SK-N-SH treated with all-trans-retinoic acid at 6 μM for 48 hours (cell line): ENCODE data around the gene IPO4.

Experiments used
- ATAC-seq: fragments of 200-7000 bp; cut with Tn5 transposase; 3 replicates; pipeline ENCODE4 v1.9.1; 2020; ENCODE audit warnings: mild to moderate bottlenecking, moderate library complexity
- ARNTL ChIP-seq: fragments of 450-650 bp; formaldehyde crosslinking; IDR thresholded peaks from 2 replicates; pipeline ENCODE4 v1.5.0; 2020; ENCODE audit warnings: low read depth, mild to moderate bottlenecking, moderate library complexity, borderline replicate concordance
- BACH2 ChIP-seq: fragments of 250-450 bp; sonication (Bioruptor Pico); IDR thresholded peaks from 2 replicates; pipeline ENCODE4 v1.9.0; 2021; ENCODE audit warnings: mild to moderate bottlenecking, borderline replicate concordance
- CSDC2 ChIP-seq: fragments of 250-450 bp; sonication (Bioruptor Pico); IDR thresholded peaks from 2 replicates; pipeline ENCODE4 v1.5.0; 2020; ENCODE audit warnings: mild to moderate bottlenecking, moderate library complexity
- ESRRG ChIP-seq: fragments of 250-450 bp; sonication (Bioruptor Pico); IDR thresholded peaks from 2 replicates; pipeline ENCODE4 v1.6.1; 2021; ENCODE audit warnings: mild to moderate bottlenecking
- GLIS3 ChIP-seq: fragments of 250-450 bp; sonication (Bioruptor Pico); IDR thresholded peaks from 2 replicates; pipeline ENCODE4 v1.5.0; 2020; ENCODE audit warnings: mild to moderate bottlenecking, moderate library complexity
- ISL1 ChIP-seq: fragments of 250-450 bp; sonication (Bioruptor Pico); IDR thresholded peaks from 2 replicates; pipeline ENCODE4 v2.1.2; 2022; ENCODE audit warnings: mild to moderate bottlenecking, moderate library complexity
- OSR1 ChIP-seq: fragments of 250-450 bp; sonication (Bioruptor Pico); IDR thresholded peaks from 2 replicates; pipeline ENCODE4 v1.8.0; 2022; ENCODE audit warnings: moderate library complexity, mild to moderate bottlenecking, inconsistent platforms
- PPARA ChIP-seq: fragments of 250-450 bp; sonication (Bioruptor Pico); IDR thresholded peaks from 2 replicates; pipeline ENCODE4 v1.5.0; 2020; ENCODE audit warnings: mild to moderate bottlenecking, borderline replicate concordance
- SNAI2 ChIP-seq: fragments of 250-450 bp; sonication (Bioruptor Pico); IDR thresholded peaks from 2 replicates; pipeline ENCODE4 v1.5.0; 2020; ENCODE audit warnings: mild to moderate bottlenecking, moderate library complexity
- TOX ChIP-seq: fragments of 250-450 bp; sonication (Bioruptor Pico); IDR thresholded peaks from 2 replicates; pipeline ENCODE4 v1.8.0; 2021; ENCODE audit warnings: mild to moderate bottlenecking, moderate library complexity, borderline replicate concordance
- ZC3H10 ChIP-seq: fragments of 250-450 bp; sonication (Bioruptor Pico); IDR thresholded peaks from 2 replicates; pipeline ENCODE4 v1.5.1; 2021; ENCODE audit warnings: mild to moderate bottlenecking, moderate library complexity
- ZFP3 ChIP-seq: fragments of 250-450 bp; sonication (Bioruptor Pico); IDR thresholded peaks from 2 replicates; pipeline ENCODE4 v1.5.0; 2020; ENCODE audit warnings: mild to moderate bottlenecking, moderate library complexity
- ZFP30 ChIP-seq: fragments of 450-650 bp; formaldehyde crosslinking; IDR thresholded peaks from 2 replicates; pipeline ENCODE4 v1.5.0; 2022; ENCODE audit warnings: mild to moderate bottlenecking, moderate library complexity
- ZNF565 ChIP-seq: fragments of 450-650 bp; formaldehyde crosslinking; conservative IDR thresholded peaks from 2 replicates; pipeline ENCODE4 v1.5.0; 2020; ENCODE audit warnings: low read depth, mild to moderate bottlenecking, moderate library complexity
- ZNF70 ChIP-seq: fragments of 450-650 bp; formaldehyde crosslinking; IDR thresholded peaks from 2 replicates; pipeline ENCODE4 v1.5.0; 2020; ENCODE audit warnings: mild to moderate bottlenecking, moderate library complexity
- ZNF8 ChIP-seq: fragments of 450-650 bp; formaldehyde crosslinking; IDR thresholded peaks from 2 replicates; pipeline ENCODE4 v1.5.0; 2020; ENCODE audit warnings: mild to moderate bottlenecking, moderate library complexity
- TF ChIP-seq, protein P1 (sequence below): fragments of 250-450 bp; sonication (Bioruptor Pico); IDR thresholded peaks from 2 replicates; pipeline ENCODE4 v1.5.1; 2021; ENCODE audit warnings: mild to moderate bottlenecking, moderate library complexity
- TF ChIP-seq, protein P2 (sequence below): fragments of 250-450 bp; sonication (Bioruptor Pico); IDR thresholded peaks from 2 replicates; pipeline ENCODE4 v1.8.0; 2021; ENCODE audit warnings: low read depth, mild to moderate bottlenecking, moderate library complexity, borderline replicate concordance
- TF ChIP-seq, protein P3 (sequence below): fragments of 250-450 bp; sonication (Bioruptor Pico); IDR thresholded peaks from 2 replicates; pipeline ENCODE4 v1.5.0; 2020; ENCODE audit warnings: mild to moderate bottlenecking, moderate library complexity
- TF ChIP-seq, protein P4 (sequence below): fragments of 250-450 bp; sonication (Bioruptor Pico); IDR thresholded peaks from 2 replicates; pipeline ENCODE4 v1.8.0; 2020; ENCODE audit warnings: mild to moderate bottlenecking, moderate library complexity, borderline replicate concordance

IPO4 gene

DNA sequence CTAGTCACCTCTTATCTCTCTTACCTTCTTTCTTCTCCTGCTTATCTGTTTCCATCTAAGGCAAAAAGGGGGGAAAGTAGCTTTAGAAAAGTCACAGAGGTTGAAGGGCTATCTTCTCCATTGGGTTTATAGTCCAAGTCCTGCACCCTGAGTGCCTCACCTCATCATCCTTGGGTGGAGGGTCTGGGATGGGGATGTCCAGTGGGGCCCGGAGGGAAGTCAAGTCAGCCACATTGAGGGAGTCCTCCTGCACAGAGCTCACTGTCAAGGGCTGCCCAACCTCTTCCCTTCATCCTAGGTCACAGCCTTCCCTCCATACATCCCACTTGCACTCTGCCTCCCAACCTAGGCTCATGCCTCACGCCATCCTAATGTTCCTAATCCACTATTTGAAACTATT lies 43.4 kb downstream of the IPO4 start:
- no peak for ATAC-seq
- TF ChIP-seq ZNF8 (no peak), ZC3H10 (no peak), SNAI2 (no peak), ESRRG (no peak), ARNTL (no peak), ZFP30 (CRISPR knock-in tag) (no peak), TOX (CRISPR knock-in tag) (no peak), ZFP3 (CRISPR knock-in tag) (no peak), ISL1 (CRISPR knock-in tag) (no peak)
- TF ChIP-seq, protein P1, sequence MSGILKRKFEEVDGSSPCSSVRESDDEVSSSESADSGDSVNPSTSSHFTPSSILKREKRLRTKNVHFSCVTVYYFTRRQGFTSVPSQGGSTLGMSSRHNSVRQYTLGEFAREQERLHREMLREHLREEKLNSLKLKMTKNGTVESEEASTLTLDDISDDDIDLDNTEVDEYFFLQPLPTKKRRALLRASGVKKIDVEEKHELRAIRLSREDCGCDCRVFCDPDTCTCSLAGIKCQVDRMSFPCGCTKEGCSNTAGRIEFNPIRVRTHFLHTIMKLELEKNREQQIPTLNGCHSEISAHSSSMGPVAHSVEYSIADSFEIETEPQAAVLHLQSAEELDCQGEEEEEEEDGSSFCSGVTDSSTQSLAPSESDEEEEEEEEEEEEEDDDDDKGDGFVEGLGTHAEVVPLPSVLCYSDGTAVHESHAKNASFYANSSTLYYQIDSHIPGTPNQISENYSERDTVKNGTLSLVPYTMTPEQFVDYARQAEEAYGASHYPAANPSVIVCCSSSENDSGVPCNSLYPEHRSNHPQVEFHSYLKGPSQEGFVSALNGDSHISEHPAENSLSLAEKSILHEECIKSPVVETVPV (CRISPR knock-in tag): no peak
- TF ChIP-seq, protein P2, sequence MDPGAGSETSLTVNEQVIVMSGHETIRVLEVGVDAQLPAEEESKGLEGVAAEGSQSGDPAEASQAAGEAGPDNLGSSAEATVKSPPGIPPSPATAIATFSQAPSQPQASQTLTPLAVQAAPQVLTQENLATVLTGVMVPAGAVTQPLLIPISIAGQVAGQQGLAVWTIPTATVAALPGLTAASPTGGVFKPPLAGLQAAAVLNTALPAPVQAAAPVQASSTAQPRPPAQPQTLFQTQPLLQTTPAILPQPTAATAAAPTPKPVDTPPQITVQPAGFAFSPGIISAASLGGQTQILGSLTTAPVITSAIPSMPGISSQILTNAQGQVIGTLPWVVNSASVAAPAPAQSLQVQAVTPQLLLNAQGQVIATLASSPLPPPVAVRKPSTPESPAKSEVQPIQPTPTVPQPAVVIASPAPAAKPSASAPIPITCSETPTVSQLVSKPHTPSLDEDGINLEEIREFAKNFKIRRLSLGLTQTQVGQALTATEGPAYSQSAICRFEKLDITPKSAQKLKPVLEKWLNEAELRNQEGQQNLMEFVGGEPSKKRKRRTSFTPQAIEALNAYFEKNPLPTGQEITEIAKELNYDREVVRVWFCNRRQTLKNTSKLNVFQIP (CRISPR knock-in tag): no peak
- TF ChIP-seq, protein P3, sequence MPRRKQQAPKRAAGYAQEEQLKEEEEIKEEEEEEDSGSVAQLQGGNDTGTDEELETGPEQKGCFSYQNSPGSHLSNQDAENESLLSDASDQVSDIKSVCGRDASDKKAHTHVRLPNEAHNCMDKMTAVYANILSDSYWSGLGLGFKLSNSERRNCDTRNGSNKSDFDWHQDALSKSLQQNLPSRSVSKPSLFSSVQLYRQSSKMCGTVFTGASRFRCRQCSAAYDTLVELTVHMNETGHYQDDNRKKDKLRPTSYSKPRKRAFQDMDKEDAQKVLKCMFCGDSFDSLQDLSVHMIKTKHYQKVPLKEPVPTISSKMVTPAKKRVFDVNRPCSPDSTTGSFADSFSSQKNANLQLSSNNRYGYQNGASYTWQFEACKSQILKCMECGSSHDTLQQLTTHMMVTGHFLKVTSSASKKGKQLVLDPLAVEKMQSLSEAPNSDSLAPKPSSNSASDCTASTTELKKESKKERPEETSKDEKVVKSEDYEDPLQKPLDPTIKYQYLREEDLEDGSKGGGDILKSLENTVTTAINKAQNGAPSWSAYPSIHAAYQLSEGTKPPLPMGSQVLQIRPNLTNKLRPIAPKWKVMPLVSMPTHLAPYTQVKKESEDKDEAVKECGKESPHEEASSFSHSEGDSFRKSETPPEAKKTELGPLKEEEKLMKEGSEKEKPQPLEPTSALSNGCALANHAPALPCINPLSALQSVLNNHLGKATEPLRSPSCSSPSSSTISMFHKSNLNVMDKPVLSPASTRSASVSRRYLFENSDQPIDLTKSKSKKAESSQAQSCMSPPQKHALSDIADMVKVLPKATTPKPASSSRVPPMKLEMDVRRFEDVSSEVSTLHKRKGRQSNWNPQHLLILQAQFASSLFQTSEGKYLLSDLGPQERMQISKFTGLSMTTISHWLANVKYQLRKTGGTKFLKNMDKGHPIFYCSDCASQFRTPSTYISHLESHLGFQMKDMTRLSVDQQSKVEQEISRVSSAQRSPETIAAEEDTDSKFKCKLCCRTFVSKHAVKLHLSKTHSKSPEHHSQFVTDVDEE (CRISPR knock-in tag): no peak

DNA sequence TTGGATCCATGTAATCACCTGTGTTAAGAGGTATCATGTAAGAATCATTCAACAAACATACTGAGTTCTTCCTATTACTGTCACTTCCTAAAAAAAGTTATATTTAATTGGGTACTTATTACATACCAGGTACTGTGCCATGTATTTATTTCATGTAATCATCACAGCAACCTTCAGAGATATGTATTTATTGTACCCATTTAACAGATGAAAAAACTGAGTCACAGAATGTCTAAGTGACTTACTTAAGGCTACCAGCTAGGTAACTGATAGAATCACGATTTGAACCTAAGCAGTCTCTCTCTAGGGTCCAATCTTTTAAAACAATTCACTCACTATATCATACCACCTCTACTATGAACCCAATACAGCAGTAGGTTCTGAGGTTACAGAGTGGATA lies 44.2 kb downstream of the IPO4 start:
- TF ChIP-seq, protein P3 (CRISPR knock-in tag): no peak
- TF ChIP-seq ZFP3 (CRISPR knock-in tag) (no peak), ZNF8 (no peak), ZNF70 (no peak), ZC3H10 (no peak), ZFP30 (CRISPR knock-in tag) (no peak), GLIS3 (CRISPR knock-in tag) (no peak), TOX (CRISPR knock-in tag) (no peak), OSR1 (no peak)

DNA sequence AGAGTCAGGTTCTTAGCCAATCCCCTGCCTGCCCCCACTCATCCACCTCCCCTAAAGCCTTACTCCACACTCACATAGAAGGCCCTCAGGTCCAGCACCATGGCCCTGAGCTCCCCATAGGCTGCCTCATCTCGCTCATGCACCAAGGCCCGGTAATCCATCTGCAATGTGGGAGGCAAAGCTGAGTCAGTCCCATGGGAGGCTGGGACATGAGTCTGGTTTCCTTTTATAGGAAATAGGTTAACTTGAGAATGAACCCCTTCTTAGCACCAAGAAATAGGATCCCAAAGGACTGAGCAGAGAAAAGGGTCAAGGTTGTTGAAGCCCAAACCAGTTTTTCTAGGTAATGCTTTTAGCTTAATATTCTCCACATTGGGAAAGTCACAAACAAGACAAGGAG lies 45.1 kb downstream of the IPO4 start:
- no peak for ATAC-seq
- TF ChIP-seq ZFP3 (CRISPR knock-in tag): no peak
- no peak for TF ChIP-seq OSR1
- no peak for TF ChIP-seq ZNF565 (CRISPR knock-in tag)
- TF ChIP-seq CSDC2 (CRISPR knock-in tag): no peak
- TF ChIP-seq ESRRG: no peak
- TF ChIP-seq, protein P4, sequence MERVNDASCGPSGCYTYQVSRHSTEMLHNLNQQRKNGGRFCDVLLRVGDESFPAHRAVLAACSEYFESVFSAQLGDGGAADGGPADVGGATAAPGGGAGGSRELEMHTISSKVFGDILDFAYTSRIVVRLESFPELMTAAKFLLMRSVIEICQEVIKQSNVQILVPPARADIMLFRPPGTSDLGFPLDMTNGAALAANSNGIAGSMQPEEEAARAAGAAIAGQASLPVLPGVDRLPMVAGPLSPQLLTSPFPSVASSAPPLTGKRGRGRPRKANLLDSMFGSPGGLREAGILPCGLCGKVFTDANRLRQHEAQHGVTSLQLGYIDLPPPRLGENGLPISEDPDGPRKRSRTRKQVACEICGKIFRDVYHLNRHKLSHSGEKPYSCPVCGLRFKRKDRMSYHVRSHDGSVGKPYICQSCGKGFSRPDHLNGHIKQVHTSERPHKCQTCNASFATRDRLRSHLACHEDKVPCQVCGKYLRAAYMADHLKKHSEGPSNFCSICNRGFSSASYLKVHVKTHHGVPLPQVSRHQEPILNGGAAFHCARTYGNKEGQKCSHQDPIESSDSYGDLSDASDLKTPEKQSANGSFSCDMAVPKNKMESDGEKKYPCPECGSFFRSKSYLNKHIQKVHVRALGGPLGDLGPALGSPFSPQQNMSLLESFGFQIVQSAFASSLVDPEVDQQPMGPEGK (CRISPR knock-in tag): no peak
- TF ChIP-seq ARNTL: no peak
- no peak for TF ChIP-seq PPARA (CRISPR knock-in tag)
- no peak for TF ChIP-seq BACH2
- TF ChIP-seq, protein P1 (CRISPR knock-in tag): no peak
- TF ChIP-seq ZNF70: no peak
- TF ChIP-seq, protein P2 (CRISPR knock-in tag): no peak

More for the DNA sequence above, 44.2 kb downstream of the IPO4 start:
- no peak for ATAC-seq
